HepG2 (cell line): ENCODE data around the gene IQGAP2. TPM values are rescaled to one million over a fixed set of nuclear protein-coding genes. Genes with fewer than 3 reads are reported as not detected.

Experiments used
- ATAC-seq: fragments of 200-7000 bp; cut with Tn5 transposase; 3 replicates; pipeline ENCODE4 v1.9.1; 2020; ENCODE audit warnings: mild to moderate bottlenecking, moderate library complexity
- BruUV-seq: library from RNA; stranded (reverse); fragments of 400-500 nt; replicated peaks from 2 replicates; lab custom pipeline; 2021; lab: Mats Ljungman, UMichigan
- CTCF ChIA-PET: fragments of 300-600 bp; formaldehyde crosslinking; extraction: SDS; loops from one replicate; lab custom pipeline; 2021; ENCODE audit warnings: low total read pairs, inconsistent platforms, low intra/inter-chr PET ratio; lab: Yijun Ruan, JAX
- POLR2A ChIA-PET: fragments of 350-600 bp; sonication (Branson Sonifier 250); formaldehyde crosslinking; loops from one replicate; lab custom pipeline; 2020; ENCODE audit warnings: antibody characterized with exemption, inconsistent platforms; lab: Yijun Ruan, JAX
- DNase-seq: peaks from one replicate; pipeline ENCODE4 v3.0.0-alpha.2; 2015; ENCODE audit warnings: low spot score
- FAIRE-seq: peaks from 3 replicates; lab custom pipeline; 2011; peaks lifted over from hg19 to GRCh38; lab: Jason Lieb, UNC
- H2AFZ ChIP-seq: one replicate; pipeline ENCODE4 v1.6.1; 2011; ENCODE audit warnings: low read length, inconsistent platforms
- H3K27ac ChIP-seq: fragments of 300-600 bp; 3 replicates; pipeline ENCODE4 v1.8.0; 2011; ENCODE audit warnings: mixed run types, mild to moderate bottlenecking, mixed read lengths, low read length, inconsistent platforms; ENCODE audit not compliant: insufficient read depth; ENCODE audit errors: extremely low read length
- H3K27me3 ChIP-seq, 2 experiments: fragments of 200-600 bp in 1 of 2; 2 replicates in 1 of 2; 3 replicates in 1 of 2; pipeline versions ENCODE4 v1.6.0 to v1.8.0; 2011; ENCODE audit warnings: low read length in 2 of 2, mild to moderate bottlenecking in 2 of 2, moderate library complexity in 2 of 2, inconsistent platforms in 1 of 2; ENCODE audit not compliant: insufficient read depth in 2 of 2, control insufficient read depth in 1 of 2
- H3K36me3 ChIP-seq, 2 experiments: fragments of 200-600 bp in 1 of 2; replicated peaks in 1 of 2; 2 replicates in 1 of 2; 3 replicates in 1 of 2; pipeline versions ENCODE4 v1.5.1 to v1.8.0; 2011; ENCODE audit warnings: low read length in 2 of 2, inconsistent platforms in 1 of 2; ENCODE audit not compliant: insufficient read depth in 2 of 2, control insufficient read depth in 1 of 2
- H3K4me1 ChIP-seq: 2 replicates; pipeline ENCODE4 v1.5.1; 2012; ENCODE audit warnings: low read length, inconsistent platforms; ENCODE audit not compliant: insufficient read depth
- H3K4me2 ChIP-seq: 2 replicates; pipeline ENCODE4 v1.6.0; 2011; ENCODE audit warnings: low read depth, low read length, inconsistent platforms
- H3K4me3 ChIP-seq, 3 experiments: fragments of 200-600 bp in 1 of 3; sonication (generic), shearing (Covaris generic) in 1 of 3; replicated peaks in 1 of 3; 2 replicates each; pipeline ENCODE4 v1.5.1; 2011 to 2016; ENCODE audit warnings: low read length in 3 of 3, inconsistent platforms in 2 of 3, low read depth in 2 of 3, mild to moderate bottlenecking in 2 of 3, control low read depth in 1 of 3, mixed read lengths in 1 of 3; ENCODE audit not compliant: insufficient read depth in 1 of 3
- H3K79me2 ChIP-seq: one replicate; pipeline ENCODE4 v1.6.1; 2011; ENCODE audit warnings: low read length, inconsistent platforms; ENCODE audit not compliant: insufficient read depth
- H3K9ac ChIP-seq: 2 replicates; pipeline ENCODE4 v1.6.0; 2011; ENCODE audit warnings: mild to moderate bottlenecking, low read depth, low read length, inconsistent platforms; ENCODE audit not compliant: insufficient read depth
- H3K9me3 ChIP-seq: 2 replicates; pipeline ENCODE4 v1.5.1; 2012; ENCODE audit warnings: mild to moderate bottlenecking, low read length
- H4K20me1 ChIP-seq: 2 replicates; pipeline ENCODE4 v1.6.0; 2011; ENCODE audit warnings: inconsistent platforms, mild to moderate bottlenecking, low read length, moderate library complexity; ENCODE audit not compliant: insufficient read depth
- CENPT ChIP-seq: sonication (generic); formaldehyde crosslinking; IDR thresholded peaks from 2 replicates; pipeline ENCODE4 v1.8.0; 2022; ENCODE audit warnings: low read depth, mild to moderate bottlenecking, moderate library complexity, missing genetic modification reagents
- DMTF1 ChIP-seq: sonication (generic); formaldehyde crosslinking; IDR thresholded peaks from 2 replicates; pipeline ENCODE4 v1.4.0; 2020; ENCODE audit warnings: mild to moderate bottlenecking, missing genetic modification reagents
- MBNL3 ChIP-seq: fragments of 250-450 bp; sonication (Bioruptor Pico); conservative IDR thresholded peaks from 2 replicates; pipeline ENCODE4 v1.8.0; 2022; ENCODE audit warnings: mild to moderate bottlenecking, inconsistent platforms
- MED1 ChIP-seq: sonication (generic); formaldehyde crosslinking; IDR thresholded peaks from 2 replicates; pipeline ENCODE4 v1.4.0; 2020; ENCODE audit warnings: missing genetic modification reagents
- MTA3 ChIP-seq: sonication (generic); formaldehyde crosslinking; IDR thresholded peaks from 2 replicates; pipeline ENCODE4 v1.4.0; 2020; ENCODE audit warnings: missing genetic modification reagents
- TAF1 ChIP-seq: sonication (generic); formaldehyde crosslinking; IDR thresholded peaks from 2 replicates; pipeline ENCODE4 v1.4.0; 2020; ENCODE audit warnings: missing genetic modification reagents
- THAP8 ChIP-seq: sonication (generic); formaldehyde crosslinking; IDR thresholded peaks from 2 replicates; pipeline ENCODE4 v1.5.1; 2020; ENCODE audit warnings: missing genetic modification reagents, mild to moderate bottlenecking, borderline replicate concordance
- YY1 ChIP-seq: IDR thresholded peaks from 2 replicates; pipeline ENCODE4 v1.6.1; 2011; ENCODE audit warnings: low read length, low read depth, moderate library complexity, mild to moderate bottlenecking; ENCODE audit not compliant: insufficient read depth, insufficient replicate concordance
- ZNF121 ChIP-seq: sonication (generic); formaldehyde crosslinking; IDR thresholded peaks from 2 replicates; pipeline ENCODE4 v1.5.0; 2020; ENCODE audit warnings: mild to moderate bottlenecking, missing genetic modification reagents
- ZNF44 ChIP-seq: sonication (generic); formaldehyde crosslinking; IDR thresholded peaks from 2 replicates; pipeline ENCODE4 v1.5.1; 2020; ENCODE audit warnings: mild to moderate bottlenecking, missing genetic modification reagents
- ZNF670 ChIP-seq: sonication (generic); formaldehyde crosslinking; IDR thresholded peaks from 2 replicates; pipeline ENCODE4 v1.8.0; 2022; ENCODE audit warnings: mild to moderate bottlenecking, missing genetic modification reagents, borderline replicate concordance
- WGBS: methylation state at CpG from one replicate; pipeline ENCODE4 v1.1.6; 2017; ENCODE audit warnings: low lambda C conversion rate; 5-methylcytosine and 5-hydroxymethylcytosine counted together
- in situ Hi-C: cut with HindIII; loops from 2 replicates; pipeline ENCODE4 v1.10.0; 2017; ENCODE audit warnings: low pct_unique_long_range_greater_than_20kb; ENCODE audit not compliant: extremely low pct_ligation_motif_present
- intact Hi-C: fragments of 100-400 bp; cut with micrococcal nuclease; formaldehyde crosslinking; loops from one replicate; pipeline ENCODE4 v1.10.0; 2022; ENCODE audit not compliant: unreplicated experiment
- polyA plus RNA-seq, 8 experiments: library from polyadenylated mRNA; depleted of rRNA in 3 of 8; stranded (reverse) in 7 of 8; unstranded in 1 of 8; fragments of >200 nt; fragmentation: Illumina TruSeq in 4 of 8; extraction: Trizol in 4 of 8; gene quantifications; 2 replicates each; pipeline versions ENCODE4 v1.2.1 to v1.2.3, GENCODE V29; 2011 to 2016; ENCODE audit warnings: low read depth in 4 of 8, missing spikeins in 1 of 8, mixed read lengths in 1 of 8; ENCODE audit not compliant: insufficient read depth in 1 of 8
- total RNA-seq, 5 experiments: library from RNA; depleted of rRNA; stranded (reverse); fragments of >200 nt; fragmentation: Illumina TruSeq; extraction: Trizol; gene quantifications; 2 replicates each; pipeline ENCODE4 v1.2.3, GENCODE V29; 2016; ENCODE audit warnings: low read depth in 1 of 5
- TF ChIP-seq, protein P1 (sequence below): sonication (generic); formaldehyde crosslinking; IDR thresholded peaks from 2 replicates; pipeline ENCODE4 v1.5.1; 2020; ENCODE audit warnings: mild to moderate bottlenecking, missing genetic modification reagents, moderate library complexity
- TF ChIP-seq, protein P2 (sequence below): sonication (generic); formaldehyde crosslinking; IDR thresholded peaks from 2 replicates; pipeline ENCODE4 v1.8.0; 2022; ENCODE audit warnings: low read depth, missing genetic modification reagents
- TF ChIP-seq, protein P3 (sequence below): sonication (generic); formaldehyde crosslinking; IDR thresholded peaks from 2 replicates; pipeline ENCODE4 v1.4.0; 2020; ENCODE audit warnings: missing genetic modification reagents

IQGAP2 gene
- total and polyA plus RNA-seq, 2 of the 13 experiments (the other 11 are each of a cell fraction or from before 2014, with no cell fraction given), result 35.2 to 83.3 TPM

DNA sequence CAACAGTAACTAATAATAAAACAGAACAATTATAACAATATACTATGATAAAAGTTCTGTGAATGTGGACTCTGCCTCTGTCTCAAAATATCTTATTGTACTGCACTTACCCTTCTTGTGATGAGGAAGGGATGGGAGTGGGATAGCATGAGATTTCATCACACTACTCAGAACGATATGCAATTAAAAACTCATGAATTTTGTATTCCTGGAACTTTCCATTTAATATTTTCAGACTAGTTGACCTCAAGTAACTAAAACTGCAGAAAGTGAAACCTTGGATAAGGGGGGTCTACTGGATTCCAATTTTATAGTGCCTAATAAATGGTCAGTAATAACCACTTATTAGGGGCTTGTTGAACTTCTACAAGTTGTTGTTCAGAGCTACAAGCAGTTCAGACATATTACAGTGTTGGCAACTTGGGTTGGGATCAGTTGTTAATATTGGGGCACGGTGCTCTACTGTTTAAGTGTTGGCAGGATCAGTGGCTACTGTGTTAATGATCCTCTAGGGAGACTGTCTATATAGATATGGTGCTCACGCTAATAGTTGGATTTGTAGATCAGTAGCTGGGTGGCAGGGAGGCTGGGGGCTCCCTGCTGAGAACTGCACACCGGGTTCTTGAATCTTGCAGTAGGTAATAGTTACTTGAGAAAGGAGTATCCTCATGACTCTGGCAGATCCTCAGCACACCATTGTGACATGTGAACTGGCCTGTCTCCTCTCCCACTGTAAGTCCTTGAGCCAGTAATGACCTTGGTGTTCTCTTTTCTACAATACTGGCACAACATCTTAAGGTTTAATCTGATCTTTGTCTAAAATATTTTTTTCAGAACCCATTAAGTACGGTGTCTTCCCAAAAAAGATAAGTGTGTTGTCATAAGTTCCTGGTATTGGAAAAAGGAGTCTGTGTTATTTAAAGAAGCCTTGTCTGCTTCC lies 158.1 kb downstream of the IQGAP2 start:
- Histone ChIP-seq H3K4me3 (no peak overlapping the region), H3K27me3 (no peaks in the 10 kb centered on the region), H3K4me2 (no peak overlapping the region), H2AFZ (no peak overlapping the region), H3K36me3 (peaks cover 7 to 29% of the 10 kb centered on the region in 2 experiments; a peak in 4 of 5 replicates), H3K79me2 (no peaks in the 10 kb centered on the region), H3K4me1 (no peaks in the 10 kb centered on the region), H3K9ac (no peak overlapping the region), H4K20me1 (no peaks in the 10 kb centered on the region), H3K27ac (no peak overlapping the region), H3K9me3 (no peaks in the 10 kb centered on the region)
- in situ Hi-C loops (no loop called here), intact Hi-C loops (no loop called here)
- 99% methylated on average over 3 of the region's 5 CpGs for WGBS
- POLR2A ChIA-PET, result no interaction called here
- CTCF ChIA-PET, result no interaction called here
- no peak for DNase-seq
- no peak for FAIRE-seq
- ATAC-seq, result no peak
- no TSS peak for BruUV-seq
- no peak for TF ChIP-seq DMTF1
- no peak for TF ChIP-seq ZNF670 (CRISPR knock-in tag)
- TF ChIP-seq TAF1 (CRISPR knock-in tag), result no peak
- TF ChIP-seq, protein P1, sequence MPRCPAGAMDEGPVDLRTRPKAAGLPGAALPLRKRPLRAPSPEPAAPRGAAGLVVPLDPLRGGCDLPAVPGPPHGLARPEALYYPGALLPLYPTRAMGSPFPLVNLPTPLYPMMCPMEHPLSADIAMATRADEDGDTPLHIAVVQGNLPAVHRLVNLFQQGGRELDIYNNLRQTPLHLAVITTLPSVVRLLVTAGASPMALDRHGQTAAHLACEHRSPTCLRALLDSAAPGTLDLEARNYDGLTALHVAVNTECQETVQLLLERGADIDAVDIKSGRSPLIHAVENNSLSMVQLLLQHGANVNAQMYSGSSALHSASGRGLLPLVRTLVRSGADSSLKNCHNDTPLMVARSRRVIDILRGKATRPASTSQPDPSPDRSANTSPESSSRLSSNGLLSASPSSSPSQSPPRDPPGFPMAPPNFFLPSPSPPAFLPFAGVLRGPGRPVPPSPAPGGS (CRISPR knock-in tag), result no peak
- TF ChIP-seq, protein P2, sequence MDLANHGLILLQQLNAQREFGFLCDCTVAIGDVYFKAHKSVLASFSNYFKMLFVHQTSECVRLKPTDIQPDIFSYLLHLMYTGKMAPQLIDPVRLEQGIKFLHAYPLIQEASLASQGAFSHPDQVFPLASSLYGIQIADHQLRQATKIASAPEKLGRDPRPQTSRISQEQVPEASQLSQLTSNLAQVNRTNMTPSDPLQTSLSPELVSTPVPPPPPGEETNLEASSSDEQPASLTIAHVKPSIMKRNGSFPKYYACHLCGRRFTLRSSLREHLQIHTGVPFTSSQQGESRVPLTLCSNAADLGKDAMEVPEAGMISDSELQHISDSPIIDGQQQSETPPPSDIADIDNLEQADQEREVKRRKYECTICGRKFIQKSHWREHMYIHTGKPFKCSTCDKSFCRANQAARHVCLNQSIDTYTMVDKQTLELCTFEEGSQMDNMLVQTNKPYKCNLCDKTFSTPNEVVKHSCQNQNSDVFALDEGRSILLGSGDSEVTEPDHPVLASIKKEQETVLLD (CRISPR knock-in tag), result no peak
- TF ChIP-seq MBNL3 (CRISPR knock-in tag), result no peak
- TF ChIP-seq THAP8 (CRISPR knock-in tag), result no peak
- TF ChIP-seq CENPT, result no peak
- TF ChIP-seq, protein P3, sequence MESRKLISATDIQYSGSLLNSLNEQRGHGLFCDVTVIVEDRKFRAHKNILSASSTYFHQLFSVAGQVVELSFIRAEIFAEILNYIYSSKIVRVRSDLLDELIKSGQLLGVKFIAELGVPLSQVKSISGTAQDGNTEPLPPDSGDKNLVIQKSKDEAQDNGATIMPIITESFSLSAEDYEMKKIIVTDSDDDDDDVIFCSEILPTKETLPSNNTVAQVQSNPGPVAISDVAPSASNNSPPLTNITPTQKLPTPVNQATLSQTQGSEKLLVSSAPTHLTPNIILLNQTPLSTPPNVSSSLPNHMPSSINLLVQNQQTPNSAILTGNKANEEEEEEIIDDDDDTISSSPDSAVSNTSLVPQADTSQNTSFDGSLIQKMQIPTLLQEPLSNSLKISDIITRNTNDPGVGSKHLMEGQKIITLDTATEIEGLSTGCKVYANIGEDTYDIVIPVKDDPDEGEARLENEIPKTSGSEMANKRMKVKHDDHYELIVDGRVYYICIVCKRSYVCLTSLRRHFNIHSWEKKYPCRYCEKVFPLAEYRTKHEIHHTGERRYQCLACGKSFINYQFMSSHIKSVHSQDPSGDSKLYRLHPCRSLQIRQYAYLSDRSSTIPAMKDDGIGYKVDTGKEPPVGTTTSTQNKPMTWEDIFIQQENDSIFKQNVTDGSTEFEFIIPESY (CRISPR knock-in tag), result no peak
- TF ChIP-seq MTA3 (CRISPR knock-in tag), result no peak
- TF ChIP-seq ZNF121 (CRISPR knock-in tag), result no peak
- no peak for TF ChIP-seq MED1 (CRISPR knock-in tag)
- no peak for TF ChIP-seq ZNF44 (CRISPR knock-in tag)
- no peak for TF ChIP-seq YY1
